Stimulated activated CD4-positive, alpha-beta T cell treated with anti-CD3 and anti-CD28 coated beads, TNF-alpha, amount 100 ng/mL, for 48 hours (primary cell): ENCODE data around the gene NDUFA8.

ENCODE experiments used
- DNase-seq, 3 donors: peaks; one replicate each; pipeline ENCODE4 v3.0.0-alpha.2; 2020; ENCODE audit warnings: low read depth in 3 of 3

The NDUFA8 gene

DNA sequence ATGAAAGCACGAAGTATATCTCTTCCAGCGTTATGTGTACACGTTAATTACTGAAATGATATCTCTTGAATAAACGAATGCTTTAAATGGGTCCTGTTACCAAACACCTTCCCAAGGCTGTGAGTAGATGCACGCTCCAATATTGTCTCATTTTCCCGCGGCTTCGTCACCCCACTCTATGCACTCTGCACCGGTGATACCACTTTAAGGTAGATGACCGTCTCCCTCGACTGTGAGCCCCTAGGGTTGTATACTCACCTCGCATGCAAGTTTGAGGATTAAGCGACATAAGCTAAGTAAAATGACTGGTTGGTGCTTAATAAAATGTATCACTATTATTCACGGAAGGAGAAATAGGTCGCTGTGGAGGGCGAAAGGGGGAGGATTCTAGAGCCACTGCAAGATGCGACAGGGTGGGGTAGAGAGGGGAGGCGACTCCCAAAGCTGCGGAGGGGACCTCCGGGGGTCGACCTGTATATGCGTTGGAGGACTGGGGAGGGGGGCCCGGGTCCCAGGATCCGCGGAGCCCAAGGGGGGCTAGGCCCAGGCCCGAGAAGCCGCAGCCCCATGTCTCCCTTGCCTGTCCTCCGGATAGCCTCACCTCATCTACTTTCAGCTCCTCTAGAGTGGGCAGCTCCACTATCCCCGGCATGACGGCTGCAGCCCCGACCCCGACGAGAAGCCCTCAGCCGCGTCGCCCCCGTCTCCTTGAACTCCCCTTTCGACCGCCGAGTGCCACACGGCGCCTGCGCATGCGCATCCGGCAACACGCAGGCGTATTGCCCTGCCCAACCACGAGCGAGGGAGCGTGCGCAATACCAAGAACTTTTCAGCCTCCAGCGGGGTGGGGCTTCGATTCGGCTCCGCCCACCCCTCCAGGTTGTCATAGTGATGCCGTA is at the start of gene NDUFA8, which contains the start of gene MORN5:
Gene NDUFA8, minus strand, starts transcription at position 754 of the 899 bp plus-strand sequence. Its CDS starts 102 bp downstream, at position 652.
Gene MORN5, plus strand, starts transcription at position 883 of the 899 bp plus-strand sequence. CDS start 65 bp downstream, outside the sequence.
- DNase-seq, result peak; percentile 88 to 92 (median 90)

DNA sequence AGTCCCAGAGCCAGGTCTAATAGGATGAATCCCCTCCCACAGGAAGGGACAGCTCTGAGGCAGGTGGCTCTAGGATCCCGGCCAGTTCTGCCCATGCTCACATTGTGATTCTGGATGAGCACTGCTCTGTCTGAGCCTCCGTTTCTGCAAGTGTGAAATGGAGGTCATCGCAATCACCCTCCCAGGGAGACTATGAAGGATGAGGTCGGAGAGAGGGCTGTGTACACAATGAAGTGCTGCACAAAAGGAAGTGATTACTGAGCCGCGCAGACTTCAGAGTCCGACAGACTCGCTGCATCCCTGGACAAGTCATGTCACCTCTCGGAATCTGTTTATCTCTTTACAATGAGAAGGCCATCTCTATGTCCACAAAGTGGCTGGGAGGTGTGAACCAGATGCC is 47.5 kb upstream of the NDUFA8 start:
- DNase-seq, result no peak

DNA sequence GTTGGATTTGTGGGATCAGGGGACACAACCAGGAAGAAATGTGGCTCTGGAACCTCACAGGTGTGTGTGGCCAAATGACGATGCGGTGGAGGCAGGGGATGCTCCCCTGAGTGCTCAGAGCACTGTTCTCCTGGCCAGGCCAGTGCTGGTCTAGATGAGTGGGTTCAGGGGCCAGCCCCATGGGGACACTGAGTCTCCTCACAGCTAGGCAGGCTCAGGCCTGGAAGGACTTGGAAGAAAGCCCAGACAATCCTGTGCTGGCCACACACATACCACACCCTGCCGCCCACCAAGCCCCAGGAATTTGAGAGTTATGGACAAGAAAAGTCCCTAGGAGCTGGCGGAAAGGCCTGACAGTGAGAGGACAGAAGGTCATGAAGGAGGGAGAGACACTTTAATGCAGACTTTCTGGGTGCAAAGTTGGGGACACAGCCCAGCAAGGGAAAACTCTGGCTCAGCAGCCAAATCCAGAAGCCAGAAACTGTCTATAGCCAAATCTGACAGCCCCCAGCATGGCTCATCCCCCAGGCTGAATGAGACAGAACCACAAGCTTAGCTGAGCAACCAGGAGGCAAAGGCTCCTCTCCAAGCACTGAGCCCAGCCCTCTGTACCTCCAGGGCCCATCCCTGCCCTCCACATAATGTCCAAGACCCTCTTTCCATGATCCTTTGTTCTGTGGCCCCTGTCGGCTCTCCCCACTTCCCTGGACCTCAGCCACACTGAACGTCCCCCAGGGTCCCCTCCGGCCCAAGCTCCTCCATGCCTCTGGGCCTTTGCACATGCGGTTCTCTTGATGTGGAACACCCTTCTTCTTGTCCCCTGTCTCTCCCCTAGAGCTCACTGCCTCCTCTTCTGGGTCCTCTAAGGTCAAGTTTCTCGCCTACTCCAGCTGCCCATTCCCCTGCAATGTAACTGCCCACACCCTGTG is 46.8 kb upstream of the NDUFA8 start:
- no peak for DNase-seq

DNA sequence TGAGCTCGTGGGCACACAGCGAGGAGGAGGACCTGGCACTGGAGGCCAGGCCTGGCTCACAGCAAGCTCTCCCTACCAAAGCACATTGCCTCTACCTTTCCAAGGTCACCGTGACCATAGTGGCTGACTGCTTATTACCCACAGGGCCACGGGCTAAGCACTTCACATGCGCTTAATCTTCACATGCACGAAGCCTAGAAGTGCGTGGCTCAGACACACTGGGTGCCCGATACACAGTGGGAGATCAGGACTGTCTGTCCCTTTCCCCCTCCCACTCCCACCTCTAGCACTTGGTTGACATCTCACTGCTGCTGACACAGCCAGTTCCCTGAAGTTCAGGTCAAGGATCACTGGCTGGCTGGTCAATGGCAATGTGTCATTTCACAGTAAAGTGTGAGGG is 45.6 kb upstream of the NDUFA8 start:
- no peak for DNase-seq

DNA sequence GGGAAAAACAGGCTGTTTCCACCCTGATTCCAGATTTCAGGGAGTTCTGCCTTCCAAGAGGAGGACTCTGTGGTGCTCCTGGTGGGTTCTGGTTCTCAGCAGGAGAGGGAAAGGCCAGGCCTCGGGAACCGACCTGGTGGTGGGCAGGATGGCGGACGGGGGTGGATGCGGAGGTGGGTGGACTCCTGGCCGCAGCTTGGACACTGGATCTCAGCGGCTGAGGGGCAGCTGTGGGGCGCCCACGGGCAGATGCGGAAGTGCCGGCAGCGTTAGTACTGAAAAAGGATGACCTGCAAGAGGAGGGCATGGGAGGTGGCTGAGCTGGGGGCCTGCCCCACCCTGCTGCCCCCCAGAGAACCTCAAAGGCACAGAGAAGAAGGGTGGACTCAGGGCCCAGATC is 44.9 kb upstream of the NDUFA8 start:
- no peak for DNase-seq

DNA sequence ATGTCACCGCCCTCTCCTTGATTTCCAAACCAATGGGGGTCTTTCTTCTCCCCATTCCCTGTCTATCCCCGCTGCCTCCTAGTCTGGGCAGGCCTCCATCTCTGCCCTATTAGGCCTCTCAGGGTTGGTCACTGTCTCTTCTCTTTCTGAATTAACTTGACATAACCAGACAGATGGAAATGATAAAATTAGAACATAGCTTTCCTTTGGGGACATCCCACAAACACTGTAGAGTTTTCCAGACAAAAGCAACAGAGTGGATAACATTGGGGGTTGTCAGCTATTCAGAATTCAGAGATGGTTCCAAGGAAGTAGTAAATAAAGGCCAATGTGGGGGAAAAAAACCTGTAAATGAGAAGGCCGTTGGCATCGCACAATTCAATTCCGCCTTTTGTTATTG is 44.5 kb upstream of the NDUFA8 start:
- no peak for DNase-seq

DNA sequence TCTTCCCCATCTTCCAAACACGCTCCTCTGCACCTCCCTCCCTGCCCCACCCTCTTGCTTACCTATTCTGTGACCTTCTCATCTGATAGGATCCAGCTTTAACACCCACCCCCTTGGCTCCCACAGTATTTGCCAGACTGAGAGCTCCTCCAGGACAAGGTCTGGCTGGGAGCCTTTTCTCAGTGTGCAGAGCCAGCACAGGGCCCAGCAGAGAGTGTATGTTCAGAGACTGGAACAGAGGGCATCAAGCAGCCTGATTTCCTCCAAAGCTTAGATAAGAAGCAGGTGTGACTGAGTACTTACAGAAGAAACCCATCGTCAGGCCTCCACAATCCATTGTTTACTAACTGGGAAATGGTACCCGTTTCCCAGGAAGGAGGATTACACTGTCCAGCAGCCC is 42.5 kb upstream of the NDUFA8 start:
- no peak for DNase-seq

DNA sequence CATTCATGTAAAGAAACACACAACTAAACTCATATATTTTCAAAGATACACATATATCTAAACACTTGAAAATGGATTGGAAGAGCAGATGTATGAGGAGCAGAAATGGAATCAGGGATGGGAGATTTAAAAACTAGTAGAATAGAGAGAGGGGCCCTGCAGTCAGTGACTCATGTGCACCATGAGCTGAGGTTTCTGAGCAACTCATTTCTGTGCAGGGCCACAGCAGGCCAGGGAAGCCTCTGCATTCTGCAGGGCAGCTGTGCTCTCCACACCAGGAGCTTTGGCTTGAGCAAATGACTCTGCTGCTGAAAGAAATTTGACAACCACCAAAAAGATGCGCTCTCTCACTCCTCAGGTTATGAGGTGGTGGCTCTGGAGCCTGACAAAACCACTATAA is 42.1 kb upstream of the NDUFA8 start:
- DNase-seq, result no peak

DNA sequence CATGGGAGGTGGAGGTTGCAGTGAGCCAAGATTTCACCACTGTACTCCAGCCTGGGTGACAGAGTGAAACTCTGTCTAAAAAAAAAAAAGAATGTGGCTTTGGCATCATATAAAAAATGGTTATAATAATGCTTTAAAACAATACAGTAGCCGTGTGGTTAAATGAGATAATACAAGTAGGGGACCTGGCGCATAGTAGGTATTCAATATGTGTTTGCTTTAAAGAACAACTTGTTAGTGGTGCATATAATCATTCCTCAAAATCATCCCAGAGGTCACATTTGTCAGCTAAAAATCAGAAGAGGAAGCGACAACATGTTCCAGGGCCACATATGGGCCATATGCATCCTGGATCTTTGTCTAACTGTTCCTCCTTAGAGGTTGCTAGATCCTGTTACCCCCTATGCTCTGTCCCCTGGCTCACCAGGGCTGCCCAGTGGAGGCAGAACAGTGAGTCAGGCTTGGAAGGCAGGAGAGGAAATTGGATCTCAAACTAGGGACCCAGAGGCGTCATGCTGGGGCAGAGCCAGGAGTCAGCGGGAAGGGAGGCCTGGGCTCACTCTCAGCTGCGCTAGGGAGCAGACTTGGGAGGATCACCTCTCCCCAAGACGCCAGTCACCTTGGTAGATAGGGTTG is 41.5 kb upstream of the NDUFA8 start:
- no peak for DNase-seq

DNA sequence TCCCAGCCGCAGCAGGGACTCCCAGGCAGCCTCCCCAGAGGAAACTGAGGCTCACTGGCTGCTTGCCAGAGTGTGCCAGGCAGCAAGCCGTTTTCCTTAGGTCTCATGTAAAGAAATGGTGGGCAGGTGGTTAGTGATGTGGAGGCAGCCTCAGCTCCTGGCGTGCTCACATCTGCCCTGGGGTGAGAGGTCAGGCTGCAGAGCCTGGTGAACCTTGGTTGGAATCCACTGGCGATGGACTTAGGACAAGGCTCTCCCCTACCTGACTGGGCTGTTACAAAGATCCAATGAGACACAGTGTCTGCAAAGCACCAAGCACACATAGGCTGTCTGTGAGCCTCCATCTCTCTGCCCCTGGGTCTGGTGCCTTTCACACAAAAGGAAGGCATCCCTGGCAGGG is 38.3 kb upstream of the NDUFA8 start:
- no peak for DNase-seq

DNA sequence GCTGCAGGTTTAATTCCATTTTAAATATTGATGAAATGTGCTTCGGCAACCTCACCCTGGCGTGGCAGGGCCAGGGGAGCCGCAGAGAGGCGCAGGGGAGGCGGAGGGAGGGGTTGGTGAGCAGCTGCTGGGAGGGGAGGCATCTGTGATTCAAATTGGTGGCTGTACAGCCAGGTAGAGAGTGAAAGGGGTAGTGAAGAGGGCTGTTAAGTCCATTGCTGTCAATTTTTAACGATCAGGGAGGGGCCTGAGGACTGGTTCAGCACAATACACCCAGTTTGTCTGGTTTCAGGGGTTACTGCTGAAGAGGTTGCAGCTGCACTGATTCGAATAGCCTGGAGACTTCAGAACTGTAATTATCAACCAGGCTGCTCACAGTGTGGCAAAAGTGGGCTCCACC is 37.8 kb upstream of the NDUFA8 start:
- DNase-seq, result no peak

DNA sequence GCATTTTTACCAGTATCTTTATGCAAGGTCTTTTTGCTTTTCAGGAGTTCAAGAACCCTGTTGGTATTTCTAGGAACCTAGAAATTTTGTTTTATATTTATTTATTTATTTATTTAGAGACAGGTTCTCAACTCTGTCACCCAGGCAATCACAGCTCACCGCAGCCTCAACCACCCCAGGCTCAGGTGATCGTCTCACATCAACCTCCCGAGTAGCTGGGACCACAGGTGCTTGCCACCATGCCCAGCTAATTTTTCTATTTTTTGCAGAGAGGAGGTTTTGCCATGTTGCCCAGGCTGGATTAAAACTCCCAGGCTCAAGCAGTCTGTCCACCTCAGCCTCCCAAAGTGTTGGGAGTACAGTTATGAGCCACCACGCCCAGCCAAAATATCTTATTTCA is 36.3 kb upstream of the NDUFA8 start:
- DNase-seq, result no peak

DNA sequence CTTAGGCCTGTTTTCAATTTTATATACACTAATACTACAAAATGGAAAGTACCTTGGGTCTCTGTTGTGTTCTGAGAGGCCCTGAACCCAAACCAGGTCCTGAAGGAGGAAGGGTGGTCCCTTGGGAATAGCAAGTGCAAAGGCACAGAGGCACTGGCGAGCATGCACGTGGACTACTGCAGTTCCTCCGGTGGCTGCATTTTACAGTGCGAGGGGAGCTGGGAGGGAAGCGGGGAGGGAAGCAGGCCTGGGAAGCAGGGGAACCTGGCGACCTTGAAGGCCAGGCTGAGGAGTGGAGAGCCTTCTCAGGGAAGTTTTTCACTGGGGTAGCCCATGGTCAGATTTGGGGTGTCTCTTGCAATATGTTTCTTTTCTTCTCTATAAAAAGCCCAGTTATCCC is 34.1 kb upstream of the NDUFA8 start:
- no peak for DNase-seq

DNA sequence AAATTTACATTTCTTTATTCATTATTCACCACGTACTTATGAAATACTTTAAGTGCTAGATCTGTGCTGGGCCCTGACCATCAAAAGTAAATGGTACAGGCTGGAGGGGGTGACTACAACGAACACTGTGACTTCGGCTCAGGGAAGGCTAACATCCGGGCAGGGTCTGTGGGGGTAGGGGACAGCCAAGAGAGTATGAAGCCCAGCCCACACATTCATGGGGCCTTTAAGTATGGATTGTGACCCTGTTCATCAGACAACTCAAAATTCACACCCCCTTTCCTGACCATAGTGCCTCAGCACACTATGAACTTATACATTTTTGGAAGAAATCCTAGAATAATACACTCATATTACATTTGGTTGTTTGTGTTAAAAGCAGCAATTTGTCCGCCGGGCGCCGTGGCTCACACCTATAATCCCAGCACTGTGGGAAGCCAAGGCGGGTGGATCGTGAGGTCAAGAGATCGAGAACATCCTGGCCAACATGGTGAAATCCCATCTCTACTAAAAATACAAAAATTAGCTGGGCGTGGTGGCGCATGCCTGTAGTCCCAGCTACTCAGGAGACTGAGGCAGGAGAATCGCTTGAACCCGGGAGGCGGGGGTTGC is 33.4 kb upstream of the NDUFA8 start:
- DNase-seq, result no peak

DNA sequence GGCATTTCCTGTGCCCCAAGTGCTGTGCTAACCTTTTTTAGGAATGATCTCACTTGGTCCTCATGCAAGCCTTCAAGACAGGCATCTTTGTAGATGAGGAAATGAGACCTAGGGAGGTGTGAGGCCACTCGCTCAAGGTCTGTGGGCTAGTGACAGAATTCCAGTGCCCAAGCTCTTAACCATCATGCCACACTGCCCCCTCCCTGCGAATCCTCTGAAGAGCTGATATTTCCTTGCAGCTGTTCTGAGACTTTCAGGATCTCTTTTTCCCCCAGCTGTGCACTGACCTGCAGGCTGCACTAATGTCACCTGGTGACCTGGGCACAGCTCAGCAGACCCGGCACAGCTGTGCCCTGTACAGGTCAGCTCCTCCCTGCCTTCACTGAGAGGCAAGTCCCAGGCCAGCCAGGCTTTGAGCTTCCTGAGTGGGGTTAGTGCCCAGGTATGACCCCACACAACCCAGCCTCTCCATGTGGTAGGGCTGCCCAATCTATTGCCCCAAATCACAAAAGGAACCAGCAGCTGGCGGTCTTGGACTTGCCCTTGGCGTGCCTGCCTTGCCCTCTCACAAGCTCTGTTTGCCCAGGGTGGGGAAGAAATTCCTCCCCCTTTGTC is 32.8 kb upstream of the NDUFA8 start:
- DNase-seq, result no peak

DNA sequence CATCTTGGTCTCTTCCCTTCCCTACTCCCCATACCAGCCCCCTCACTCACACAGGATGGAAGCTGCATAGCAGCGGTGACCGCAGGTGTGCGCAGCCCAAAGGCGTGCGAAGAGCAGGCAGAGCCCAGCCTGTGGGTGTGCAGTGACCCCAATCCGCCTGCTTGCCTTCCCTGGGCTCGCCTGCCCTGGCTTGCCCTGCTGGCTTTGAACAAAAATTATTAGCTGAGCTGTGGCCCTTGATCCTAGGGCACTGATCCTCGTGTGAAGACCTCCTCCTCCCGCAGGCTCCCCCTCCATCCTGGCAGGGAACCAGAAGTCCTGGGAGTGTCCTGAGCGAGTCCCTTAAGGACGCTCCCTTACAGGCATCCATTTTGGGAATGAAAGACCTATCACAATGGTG is 32.0 kb upstream of the NDUFA8 start:
- no peak for DNase-seq

DNA sequence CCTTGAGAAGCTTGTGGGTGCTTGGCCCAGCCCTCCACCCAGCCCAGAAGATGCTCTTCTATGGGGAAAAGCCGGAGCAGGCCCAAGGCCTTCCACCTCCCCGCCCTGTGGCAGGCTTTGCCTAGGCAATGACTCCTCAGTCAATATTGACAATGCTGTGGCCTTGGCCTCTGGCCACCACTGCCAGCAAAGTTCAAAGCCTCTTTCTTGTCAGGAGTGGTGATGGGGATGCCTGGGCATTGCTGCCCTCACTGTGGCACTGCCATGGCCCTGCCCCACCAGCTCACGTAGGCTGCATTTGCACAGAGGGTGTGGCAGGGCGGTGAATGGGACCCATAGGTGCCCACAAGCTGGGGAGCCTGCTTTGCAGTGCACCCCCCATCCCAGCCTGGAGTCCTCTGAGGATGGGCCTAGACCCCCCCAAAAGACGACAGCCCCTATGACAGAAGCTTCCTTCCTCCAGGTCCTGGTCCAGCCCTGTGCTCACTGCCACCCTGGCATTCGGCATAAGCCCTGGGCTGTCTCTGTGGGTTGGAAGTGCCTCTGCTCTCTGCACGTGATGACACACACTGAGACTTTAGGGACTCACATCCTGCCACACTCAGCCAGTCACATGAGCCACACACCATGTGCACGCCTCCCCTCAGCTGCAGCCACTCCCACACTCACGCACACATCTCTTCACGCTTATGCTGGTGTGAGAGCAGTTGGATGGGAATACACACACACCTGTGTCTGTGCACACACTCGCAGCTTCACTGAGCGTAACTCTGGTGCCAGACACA is 31.2 kb upstream of the NDUFA8 start:
- peak in 1 of 3 donors; percentile 12 for DNase-seq

DNA sequence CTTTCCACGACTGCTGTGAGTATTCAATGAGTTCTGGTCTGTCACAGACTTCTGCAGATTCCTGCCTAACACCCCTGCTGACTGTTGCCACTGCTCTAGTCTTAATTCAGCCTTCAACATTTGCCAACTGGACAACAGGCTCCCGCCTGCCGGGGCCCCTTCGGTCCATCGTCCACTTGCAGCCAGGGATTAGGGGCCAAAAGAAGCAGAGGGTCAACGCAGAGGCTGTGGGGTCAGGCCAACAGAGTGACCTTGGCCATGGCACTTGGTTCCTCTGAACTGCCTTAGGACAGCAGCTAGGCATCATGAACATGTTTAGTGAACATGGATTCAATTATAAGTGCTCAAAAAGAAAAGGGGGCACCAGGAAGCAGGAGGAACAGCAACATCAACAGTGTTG is 28.8 kb upstream of the NDUFA8 start:
- no peak for DNase-seq

DNA sequence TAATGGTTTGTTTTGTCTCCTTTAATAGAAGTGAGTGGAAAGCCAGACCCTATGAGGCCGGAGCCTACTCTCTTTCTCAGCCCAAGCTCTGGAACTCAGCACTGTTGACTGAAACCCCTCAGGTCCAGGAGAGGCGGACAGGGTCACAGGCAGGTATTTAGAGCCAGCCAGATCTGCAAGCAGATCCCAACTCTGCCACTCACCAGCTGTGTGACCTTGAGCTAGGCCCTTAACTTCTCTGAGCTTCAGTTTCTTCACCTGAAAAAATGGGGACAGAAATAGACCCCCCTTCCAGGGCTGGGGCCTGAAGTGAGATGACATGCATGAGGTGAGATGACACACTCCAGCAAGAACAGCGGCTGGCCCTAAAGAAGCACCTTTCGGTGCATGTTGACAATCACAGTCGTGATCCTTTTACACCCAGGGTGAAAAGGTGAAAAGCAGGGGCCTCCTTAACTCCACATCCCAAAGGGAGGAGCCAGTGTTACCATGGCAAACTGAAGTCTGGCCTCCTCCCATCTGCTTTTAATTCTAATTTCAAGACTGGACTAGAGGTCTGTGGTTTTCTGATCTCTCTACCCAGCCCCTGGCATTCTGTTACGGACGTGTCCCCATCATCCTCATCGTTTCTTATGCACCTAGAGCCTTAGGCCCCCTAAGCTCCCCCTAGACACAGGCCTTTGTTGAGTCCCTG is 27.3 kb upstream of the NDUFA8 start:
- no peak for DNase-seq

DNA sequence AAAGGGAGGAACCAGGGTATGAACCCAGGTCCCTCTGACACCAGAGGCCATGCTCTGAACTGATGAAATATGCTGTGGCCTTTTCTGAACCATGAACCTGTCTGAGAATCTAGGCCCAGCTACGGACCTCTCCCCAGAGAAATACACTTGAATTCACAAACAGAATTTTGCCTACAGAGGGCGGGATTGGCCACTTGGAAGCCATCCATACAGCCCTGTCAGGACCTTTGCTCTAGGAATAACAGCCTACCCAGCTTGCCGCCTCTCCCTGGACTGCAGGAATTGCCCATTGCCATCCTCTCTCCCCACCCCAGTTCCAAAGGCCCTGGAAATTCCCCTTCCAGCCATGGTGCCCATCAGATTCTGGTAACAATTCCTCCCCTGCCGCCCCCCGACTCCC is 26.7 kb upstream of the NDUFA8 start:
- DNase-seq, result no peak
